Measurements from ENCODE around the gene OLFML2B.
"Not testable (repeated sequence)": the region's sequence is repeated elsewhere in the genome, so short reads cannot be mapped to it uniquely, and the experiment has no call there.

Gene OLFML2B

GRCh38 chr1:162023547-162024501 lies at the start of gene OLFML2B:
TSS of gene OLFML2B (minus strand) at chr1:162023869. CDS start at chr1:162023430, 439 bp downstream.
- H3K9ac ChIP-seq (ENCODE audit: low read depth, low read length), result peak within 1 kb of the TSS; percentile 50; the same call in 1 of the 2 replicates
- H3K9me3 ChIP-seq (ENCODE audit: insufficient read depth, low read depth, low read length), result no peaks in the 10 kb centered on the region
- peak within 1 kb of the TSS; percentile 73 for H3K4me3 ChIP-seq (ENCODE audit: low read length)
- no peak within 1 kb of the TSS for H3K27ac ChIP-seq (ENCODE audit: low read length)
- H3K36me3 ChIP-seq (ENCODE audit: insufficient read depth, low read depth, low read length), result no peaks in the 10 kb centered on the region
- H3K27me3 ChIP-seq (ENCODE audit: insufficient read depth, low read length), result peaks cover 57% of the 10 kb centered on the region
- H3K4me1 ChIP-seq (ENCODE audit: insufficient read depth, low read length), result peaks cover 16% of the 10 kb centered on the region; the same call in 1 of the 2 replicates

GRCh38 chr1:162072740-162073139 lies 49.1 kb upstream of the OLFML2B start:
- H3K36me3 ChIP-seq (ENCODE audit: insufficient read depth, low read depth, low read length), result peaks cover 10% of the 10 kb centered on the region; the same call in 1 of the 2 replicates
- no peak overlapping the region for H3K27ac ChIP-seq (ENCODE audit: low read length)
- H3K4me3 ChIP-seq (ENCODE audit: low read length), result 0 out of 2 replicates have a peak overlapping the region, but pooled peaks have one; percentile 4
- H3K4me1 ChIP-seq (ENCODE audit: insufficient read depth, low read length), result peaks cover 29% of the 10 kb centered on the region; the same call in 1 of the 2 replicates
- peaks cover 12% of the 10 kb centered on the region; the same call in 1 of the 2 replicates for H3K27me3 ChIP-seq (ENCODE audit: insufficient read depth, low read length)
- H3K9me3 ChIP-seq (ENCODE audit: insufficient read depth, low read depth, low read length), result no peaks in the 10 kb centered on the region
- H3K9ac ChIP-seq (ENCODE audit: low read depth, low read length), result no peak overlapping the region

DNA sequence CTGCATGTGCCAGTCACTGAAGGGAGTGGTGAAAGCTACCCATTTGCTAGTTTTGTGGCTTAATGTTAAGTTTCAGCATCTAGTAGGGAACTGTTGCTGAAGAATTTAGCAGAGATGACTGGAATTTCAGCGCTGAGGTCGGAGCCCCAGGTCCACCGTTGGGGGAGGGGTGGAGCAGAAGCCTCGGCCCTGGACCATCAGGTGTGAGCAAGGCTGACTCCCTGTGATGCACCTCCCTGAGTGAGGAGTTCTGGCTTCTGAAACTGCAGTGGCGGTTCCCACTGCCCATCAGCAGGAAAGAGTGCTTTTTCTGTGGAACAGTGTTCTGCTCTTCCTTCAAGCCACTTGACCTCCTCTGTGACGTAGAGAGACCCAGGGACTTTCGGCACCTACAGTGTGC lies 47.2 kb upstream of the OLFML2B start:
- peaks cover 23% of the 10 kb centered on the region; the same call in 1 of the 2 replicates for H3K4me1 ChIP-seq (ENCODE audit: insufficient read depth, low read length)
- H3K36me3 ChIP-seq (ENCODE audit: insufficient read depth, low read depth, low read length), result peaks cover 10% of the 10 kb centered on the region; the same call in 1 of the 2 replicates
- H3K27ac ChIP-seq (ENCODE audit: low read length), result no peak overlapping the region
- H3K4me3 ChIP-seq (ENCODE audit: low read length), result peak overlapping the region; percentile 74
- H3K9me3 ChIP-seq (ENCODE audit: insufficient read depth, low read depth, low read length), result no peaks in the 10 kb centered on the region
- peaks cover 12% of the 10 kb centered on the region; the same call in 1 of the 2 replicates for H3K27me3 ChIP-seq (ENCODE audit: insufficient read depth, low read length)
- peak overlapping the region; percentile 80; the same call in 1 of the 2 replicates for H3K9ac ChIP-seq (ENCODE audit: low read depth, low read length)

GRCh38 chr1:162070094-162070748 lies 46.6 kb upstream of the OLFML2B start:
- Histone ChIP-seq H3K36me3 (ENCODE audit: insufficient read depth, low read depth, low read length) (peaks cover 7% of the 10 kb centered on the region; the same call in 1 of the 2 replicates), H3K4me1 (ENCODE audit: insufficient read depth, low read length) (peaks cover 23% of the 10 kb centered on the region; the same call in 1 of the 2 replicates), H3K9ac (ENCODE audit: low read depth, low read length) (peak overlapping the region; percentile 80; the same call in 1 of the 2 replicates), H3K4me3 (ENCODE audit: low read length) (peak overlapping the region; percentile 74), H3K9me3 (ENCODE audit: insufficient read depth, low read depth, low read length) (no peaks in the 10 kb centered on the region), H3K27ac (ENCODE audit: low read length) (no peak overlapping the region), H3K27me3 (ENCODE audit: insufficient read depth, low read length) (peaks cover 12% of the 10 kb centered on the region; the same call in 1 of the 2 replicates)

- Histone ChIP-seq H3K27ac (ENCODE audit: low read length) (no peak within 1 kb of the TSS), H3K4me1 (ENCODE audit: insufficient read depth, low read length) (peaks cover 21% of the 10 kb centered on the region; the same call in 1 of the 2 replicates), H3K4me3 (ENCODE audit: low read length) (peak within 1 kb of the TSS; percentile 74), H3K27me3 (ENCODE audit: insufficient read depth, low read length) (peaks cover 12% of the 10 kb centered on the region; the same call in 1 of the 2 replicates), H3K9ac (ENCODE audit: low read depth, low read length) (peak within 1 kb of the TSS; percentile 80; the same call in 1 of the 2 replicates), H3K9me3 (ENCODE audit: insufficient read depth, low read depth, low read length) (no peaks in the 10 kb centered on the region), H3K36me3 (ENCODE audit: insufficient read depth, low read depth, low read length) (peaks cover under 1% of the 10 kb centered on the region; the same call in 1 of the 2 replicates)
Measured at GRCh38 chr1:162069334-162070093, 45.8 kb upstream of the OLFML2B start, which contains the start of gene NOS1AP. TSS of gene NOS1AP (plus strand) at chr1:162069691. CDS start at chr1:162070178, 487 bp downstream.

DNA sequence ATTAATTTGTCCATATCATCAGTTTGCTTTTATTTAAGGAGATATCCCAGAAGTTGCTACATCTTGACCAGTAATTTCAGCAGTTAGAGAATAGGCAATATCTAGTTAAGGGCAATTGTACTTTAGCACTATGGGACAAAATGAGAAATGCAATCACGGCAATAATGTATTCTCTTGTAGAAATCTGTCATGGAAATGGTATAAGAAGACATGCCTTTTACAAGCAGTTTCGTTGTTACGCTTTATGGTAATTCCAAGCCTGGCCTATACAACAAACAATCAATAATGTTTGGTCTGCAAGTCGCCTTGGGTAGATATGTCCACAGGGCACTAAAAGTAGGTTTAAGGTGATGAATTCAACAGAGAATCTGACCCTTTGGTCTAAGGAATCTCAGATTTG lies 44.6 kb upstream of the OLFML2B start:
- Histone ChIP-seq H3K9me3 (ENCODE audit: insufficient read depth, low read depth, low read length) (no peaks in the 10 kb centered on the region), H3K4me1 (ENCODE audit: insufficient read depth, low read length) (peaks cover 18% of the 10 kb centered on the region; the same call in 1 of the 2 replicates), H3K36me3 (ENCODE audit: insufficient read depth, low read depth, low read length) (no peaks in the 10 kb centered on the region), H3K27ac (ENCODE audit: low read length) (no peak overlapping the region), H3K27me3 (ENCODE audit: insufficient read depth, low read length) (peaks cover 12% of the 10 kb centered on the region; the same call in 1 of the 2 replicates), H3K9ac (ENCODE audit: low read depth, low read length) (no peak overlapping the region), H3K4me3 (ENCODE audit: low read length) (no peak overlapping the region)

GRCh38 chr1:162067466-162067865 lies 43.8 kb upstream of the OLFML2B start:
- H3K9me3 ChIP-seq (ENCODE audit: insufficient read depth, low read depth, low read length), result no peaks in the 10 kb centered on the region
- H3K9ac ChIP-seq (ENCODE audit: low read depth, low read length), result no peak overlapping the region
- peaks cover 12% of the 10 kb centered on the region; the same call in 1 of the 2 replicates for H3K27me3 ChIP-seq (ENCODE audit: insufficient read depth, low read length)
- H3K4me3 ChIP-seq (ENCODE audit: low read length), result no peak overlapping the region
- H3K4me1 ChIP-seq (ENCODE audit: insufficient read depth, low read length), result peaks cover 21% of the 10 kb centered on the region; the same call in 1 of the 2 replicates
- H3K36me3 ChIP-seq (ENCODE audit: insufficient read depth, low read depth, low read length), result no peaks in the 10 kb centered on the region
- H3K27ac ChIP-seq (ENCODE audit: low read length), result no peak overlapping the region

GRCh38 chr1:162066836-162067235 lies 43.2 kb upstream of the OLFML2B start:
- peaks cover 22% of the 10 kb centered on the region; the same call in 1 of the 2 replicates for H3K4me1 ChIP-seq (ENCODE audit: insufficient read depth, low read length)
- H3K9ac ChIP-seq (ENCODE audit: low read depth, low read length); H3K9me3 ChIP-seq (ENCODE audit: insufficient read depth, low read depth, low read length); H3K36me3 ChIP-seq (ENCODE audit: insufficient read depth, low read depth, low read length); H3K4me3 ChIP-seq (ENCODE audit: low read length); H3K27ac ChIP-seq (ENCODE audit: low read length): not testable (repeated sequence)
- H3K27me3 ChIP-seq (ENCODE audit: insufficient read depth, low read length), result peaks cover 12% of the 10 kb centered on the region; the same call in 1 of the 2 replicates

DNA sequence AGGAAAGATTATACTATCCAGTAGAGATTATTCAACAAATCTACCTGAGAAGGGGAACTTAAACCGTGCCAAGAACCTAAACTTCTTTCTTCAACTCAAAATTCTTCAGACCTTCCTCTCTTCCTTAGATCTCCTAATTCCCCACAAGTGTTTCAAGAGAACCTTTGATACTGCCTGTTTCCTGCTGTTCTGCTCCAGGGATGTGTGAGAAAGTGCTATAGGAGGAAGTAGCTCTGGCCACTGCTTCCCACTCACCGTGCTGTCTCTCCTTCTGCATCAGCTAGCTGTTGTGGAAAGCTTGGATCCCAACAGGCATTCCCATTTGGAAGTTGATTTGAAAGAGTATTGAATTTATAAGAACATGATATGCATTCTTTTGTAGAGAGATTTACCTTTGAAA lies 41.3 kb upstream of the OLFML2B start:
- no peaks in the 10 kb centered on the region for H3K36me3 ChIP-seq (ENCODE audit: insufficient read depth, low read depth, low read length)
- no peak overlapping the region for H3K9ac ChIP-seq (ENCODE audit: low read depth, low read length)
- no peak overlapping the region for H3K27ac ChIP-seq (ENCODE audit: low read length)
- peaks cover 12% of the 10 kb centered on the region; the same call in 1 of the 2 replicates for H3K27me3 ChIP-seq (ENCODE audit: insufficient read depth, low read length)
- H3K4me3 ChIP-seq (ENCODE audit: low read length), result no peak overlapping the region
- H3K9me3 ChIP-seq (ENCODE audit: insufficient read depth, low read depth, low read length), result no peaks in the 10 kb centered on the region
- H3K4me1 ChIP-seq (ENCODE audit: insufficient read depth, low read length), result peaks cover 14% of the 10 kb centered on the region; the same call in 1 of the 2 replicates

GRCh38 chr1:162062542-162063015 lies 38.9 kb upstream of the OLFML2B start:
- no peaks in the 10 kb centered on the region for H3K36me3 ChIP-seq (ENCODE audit: insufficient read depth, low read depth, low read length)
- no peak overlapping the region for H3K9ac ChIP-seq (ENCODE audit: low read depth, low read length)
- H3K4me1 ChIP-seq (ENCODE audit: insufficient read depth, low read length), result peaks cover 10% of the 10 kb centered on the region; the same call in 1 of the 2 replicates
- no peak overlapping the region for H3K27ac ChIP-seq (ENCODE audit: low read length)
- H3K9me3 ChIP-seq (ENCODE audit: insufficient read depth, low read depth, low read length), result no peaks in the 10 kb centered on the region
- H3K4me3 ChIP-seq (ENCODE audit: low read length), result no peak overlapping the region
- H3K27me3 ChIP-seq (ENCODE audit: insufficient read depth, low read length), result no peaks in the 10 kb centered on the region
